RWPE1 (cell line): ENCODE data around the gene SH2D1B.
"Not testable (repeated sequence)": the region's sequence is repeated elsewhere in the genome, so short reads cannot be mapped to it uniquely, and the experiment has no call there.

Experiments
- CTCF ChIA-PET: fragments of 350-600 bp; sonication (Branson Sonifier 250); formaldehyde crosslinking; extraction: SDS; loops from one replicate; lab custom pipeline; 2021; lab: Yijun Ruan, JAX
- POLR2A ChIA-PET: fragments of 400-600 bp; formaldehyde crosslinking; extraction: SDS; loops from one replicate; lab custom pipeline; 2020; ENCODE audit warnings: antibody characterized with exemption; ENCODE audit not compliant: low non-redundant PET; lab: Yijun Ruan, JAX
- DNase-seq: peaks from one replicate; pipeline ENCODE4 v3.0.0; 2012; ENCODE audit warnings: low spot score
- H3K27ac ChIP-seq: fragments of 450-650 bp; 2 replicates; pipeline ENCODE4 v1.5.1; 2017
- TF ChIP-seq, protein P1 (sequence below): fragments of 450-650 bp; conservative IDR thresholded peaks from 2 replicates; pipeline ENCODE4 v1.5.1; 2017; ENCODE audit warnings: low read depth, mild to moderate bottlenecking

Gene SH2D1B

DNA sequence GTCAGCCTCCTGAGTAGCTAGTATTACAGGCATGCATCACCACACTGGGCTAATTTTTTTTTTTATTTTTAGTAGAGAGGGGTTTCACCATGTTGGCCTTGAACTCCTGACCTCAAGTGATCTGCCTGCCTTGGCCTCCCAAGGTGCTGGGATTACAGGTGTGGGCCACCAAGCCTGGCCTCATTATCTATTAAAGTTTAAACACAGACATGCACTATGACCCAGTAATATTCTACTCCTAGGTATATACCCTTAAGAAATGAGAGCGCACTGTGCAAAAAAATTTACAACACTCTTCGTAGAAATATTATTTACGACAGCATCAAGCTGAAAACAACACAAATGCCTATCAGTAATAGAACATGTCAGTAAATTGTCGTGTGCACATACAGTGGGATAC is 18.6 kb upstream of the SH2D1B start:
- no peak overlapping the region for H3K27ac ChIP-seq
- TF ChIP-seq, protein P1, sequence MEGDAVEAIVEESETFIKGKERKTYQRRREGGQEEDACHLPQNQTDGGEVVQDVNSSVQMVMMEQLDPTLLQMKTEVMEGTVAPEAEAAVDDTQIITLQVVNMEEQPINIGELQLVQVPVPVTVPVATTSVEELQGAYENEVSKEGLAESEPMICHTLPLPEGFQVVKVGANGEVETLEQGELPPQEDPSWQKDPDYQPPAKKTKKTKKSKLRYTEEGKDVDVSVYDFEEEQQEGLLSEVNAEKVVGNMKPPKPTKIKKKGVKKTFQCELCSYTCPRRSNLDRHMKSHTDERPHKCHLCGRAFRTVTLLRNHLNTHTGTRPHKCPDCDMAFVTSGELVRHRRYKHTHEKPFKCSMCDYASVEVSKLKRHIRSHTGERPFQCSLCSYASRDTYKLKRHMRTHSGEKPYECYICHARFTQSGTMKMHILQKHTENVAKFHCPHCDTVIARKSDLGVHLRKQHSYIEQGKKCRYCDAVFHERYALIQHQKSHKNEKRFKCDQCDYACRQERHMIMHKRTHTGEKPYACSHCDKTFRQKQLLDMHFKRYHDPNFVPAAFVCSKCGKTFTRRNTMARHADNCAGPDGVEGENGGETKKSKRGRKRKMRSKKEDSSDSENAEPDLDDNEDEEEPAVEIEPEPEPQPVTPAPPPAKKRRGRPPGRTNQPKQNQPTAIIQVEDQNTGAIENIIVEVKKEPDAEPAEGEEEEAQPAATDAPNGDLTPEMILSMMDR = no peak
- DNase-seq = no peak
- ChIA-PET CTCF (no interaction called here), POLR2A (no interaction called here)

DNA sequence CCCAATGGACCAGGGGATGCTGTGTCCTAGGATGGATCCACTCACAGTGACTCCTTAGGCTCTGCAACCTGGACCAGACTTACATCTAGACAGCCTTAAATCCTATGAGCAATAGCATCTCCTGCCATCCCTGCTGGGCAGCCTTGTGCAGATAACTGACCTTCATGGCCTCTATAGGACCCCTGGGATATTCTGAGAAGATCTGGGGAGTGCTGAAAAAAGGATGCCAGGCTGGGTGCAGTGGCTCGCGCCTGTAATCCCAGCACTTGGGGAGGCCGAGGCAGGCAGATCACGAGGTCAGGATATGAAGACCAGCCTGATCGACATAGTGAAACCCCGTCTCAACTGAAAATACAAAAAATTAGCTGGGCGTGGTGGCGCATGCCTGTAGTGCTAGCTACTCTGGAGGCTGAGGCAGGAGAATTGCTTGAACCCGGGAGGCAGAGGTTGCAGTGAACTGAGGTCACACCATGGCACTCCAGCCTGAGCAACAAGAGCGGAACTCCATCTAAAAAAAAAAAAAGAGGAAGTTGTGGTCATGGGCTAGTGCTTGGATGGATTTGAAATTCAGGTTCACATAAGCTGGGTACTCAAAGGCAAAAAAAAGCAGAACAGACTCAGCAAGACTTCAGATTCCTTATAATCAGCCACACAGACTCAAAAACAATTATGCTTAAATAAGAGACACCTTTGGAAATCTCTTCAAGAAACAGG is 10.9 kb upstream of the SH2D1B start:
- POLR2A ChIA-PET = no interaction called here
- CTCF ChIA-PET = no interaction called here
- TF ChIP-seq, protein P1 = no peak
- DNase-seq = no peak
- H3K27ac ChIP-seq = no peak overlapping the region

DNA sequence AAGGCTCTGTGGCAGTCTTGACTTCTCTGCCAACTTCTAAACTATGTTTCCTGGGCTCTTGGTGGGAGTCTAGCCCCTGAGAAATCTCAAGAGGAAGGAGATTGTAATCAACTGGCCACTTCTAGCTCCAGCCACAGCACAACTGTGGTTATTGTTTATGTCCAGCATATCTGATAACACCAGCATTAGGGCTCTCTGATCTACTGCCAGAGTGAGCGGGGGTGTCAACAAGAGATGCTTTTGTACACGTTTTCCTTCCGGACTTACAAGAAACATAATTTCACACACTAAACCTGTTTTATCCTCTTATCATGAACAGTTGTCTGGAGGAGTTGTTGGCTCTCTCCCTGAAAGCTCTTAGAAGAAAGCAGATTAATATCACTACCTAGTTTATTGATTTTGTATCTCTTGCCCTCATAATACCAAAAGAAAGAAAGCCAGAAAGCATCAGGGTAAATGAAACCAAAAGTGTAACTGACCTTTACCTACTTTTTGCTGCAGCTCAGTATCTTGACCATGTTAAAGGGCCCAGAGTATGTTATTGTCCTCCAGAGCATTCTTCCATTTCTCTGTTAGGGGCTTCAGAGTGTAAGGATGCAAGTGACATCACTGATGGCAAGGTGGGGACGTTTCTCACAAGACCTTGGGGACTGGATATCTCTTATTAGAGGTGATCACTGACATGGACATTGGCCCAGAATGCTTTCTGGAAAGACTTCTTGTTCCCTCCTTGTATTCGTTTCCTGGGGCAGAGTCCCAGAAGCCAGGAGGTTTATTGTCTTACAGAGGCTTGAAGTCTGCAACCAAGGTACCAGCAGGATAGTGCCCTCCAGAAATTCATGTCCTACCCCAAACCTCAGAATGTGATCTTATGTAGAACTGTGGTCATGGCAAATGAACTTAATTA is 9.6 kb upstream of the SH2D1B start:
- CTCF ChIA-PET = no interaction called here
- DNase-seq = no peak
- H3K27ac ChIP-seq = no peak overlapping the region
- POLR2A ChIA-PET = no interaction called here
- TF ChIP-seq, protein P1 = no peak

DNA sequence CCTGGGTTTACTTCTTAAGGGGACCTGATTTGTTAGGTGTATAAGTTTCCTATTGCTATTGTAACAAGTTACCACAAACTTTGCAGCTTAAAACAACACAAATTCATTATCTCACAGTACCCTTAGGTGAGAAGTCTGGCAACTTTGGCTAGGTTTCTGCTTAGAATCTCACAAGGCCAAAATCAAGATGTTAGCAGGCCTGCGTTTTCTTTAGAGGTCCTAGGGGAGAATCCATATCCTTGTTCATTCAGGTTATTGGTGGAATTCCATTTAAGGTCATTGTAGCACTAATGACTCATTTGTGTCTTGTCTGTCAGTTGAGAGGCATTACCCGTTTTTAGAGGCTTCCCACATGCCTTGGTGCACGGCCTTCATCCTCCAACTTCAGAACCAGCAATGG is 8.2 kb upstream of the SH2D1B start:
- ChIA-PET CTCF (no interaction called here), POLR2A (no interaction called here)
- TF ChIP-seq, protein P1 = no peak
- no peak for DNase-seq
- H3K27ac ChIP-seq = no peak overlapping the region

DNA sequence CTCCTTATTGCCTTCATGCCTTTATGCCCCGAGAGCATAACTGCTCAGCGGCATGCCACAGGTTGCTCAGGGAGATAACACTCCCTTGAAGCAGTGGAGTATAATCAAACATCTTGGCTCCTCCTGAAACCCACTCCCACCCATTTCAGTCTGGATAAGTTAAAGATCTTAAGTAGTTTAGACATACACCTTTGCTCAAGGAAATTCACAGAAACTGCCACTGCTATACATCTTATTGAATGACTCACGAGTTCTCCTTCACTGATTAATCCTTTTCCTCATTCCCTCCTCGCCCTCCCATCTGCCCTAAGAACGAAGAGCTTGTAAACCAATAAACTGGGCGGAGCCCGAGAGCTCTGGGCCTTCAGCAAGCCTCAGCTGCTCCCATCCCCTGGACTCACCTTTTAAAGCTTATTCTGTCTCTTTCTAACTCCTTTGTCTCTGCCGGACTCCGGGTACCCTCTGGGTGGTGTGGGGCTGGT is 7.6 kb upstream of the SH2D1B start:
- DNase-seq, CTCF ChIA-PET, H3K27ac ChIP-seq, POLR2A ChIA-PET: not testable (repeated sequence)

DNA sequence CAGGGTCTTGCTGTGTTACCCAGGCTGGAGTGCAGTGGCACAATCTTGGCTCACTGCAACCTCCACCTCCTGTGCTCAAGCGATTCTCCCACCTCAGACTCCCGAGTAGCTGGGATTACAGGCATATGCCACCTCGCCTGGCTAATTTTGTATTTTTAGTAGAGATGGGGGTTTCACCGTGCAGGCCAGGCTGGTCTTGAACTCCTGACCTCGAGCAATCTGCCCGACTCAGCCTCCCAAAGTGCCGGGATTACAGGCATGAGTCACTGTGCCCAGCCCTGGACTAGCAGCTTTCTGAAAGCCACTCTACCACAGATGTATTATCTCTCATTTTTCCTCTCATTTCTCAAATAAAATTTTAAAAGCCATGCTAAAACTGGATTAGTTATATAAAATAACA is 6.6 kb upstream of the SH2D1B start:
- H3K27ac ChIP-seq, CTCF ChIA-PET, DNase-seq, POLR2A ChIA-PET: not testable (repeated sequence)

DNA sequence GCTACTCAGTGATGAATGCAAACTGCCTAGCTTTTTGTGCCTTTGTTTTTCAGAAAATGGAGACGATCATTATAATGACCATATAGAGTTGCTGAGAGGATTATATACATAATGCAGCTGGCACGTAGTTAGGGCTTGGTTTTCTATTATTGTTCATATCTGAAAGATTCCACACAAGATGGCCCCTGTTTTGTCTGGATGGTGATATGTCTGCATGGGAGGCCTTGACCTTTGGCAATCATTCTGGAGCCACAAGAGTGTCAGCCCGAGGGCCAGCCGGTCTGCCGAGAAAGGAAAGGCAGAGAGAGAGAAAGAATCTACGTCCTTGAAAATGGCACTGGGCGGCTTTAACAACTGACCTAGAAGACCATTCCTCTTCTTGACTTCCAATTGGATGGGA is 5.7 kb upstream of the SH2D1B start:
- ChIA-PET CTCF (no interaction called here), POLR2A (no interaction called here)
- TF ChIP-seq, protein P1 = no peak
- DNase-seq = no peak
- H3K27ac ChIP-seq = no peak overlapping the region
